ENCODE data around the gene CBFA2T2. TPM values are rescaled to one million over a fixed set of nuclear protein-coding genes. Genes with fewer than 3 reads are reported as not detected.
A peak's percentile ranks its signal among the peaks of the same experiment; 100 is the strongest.
"Not testable (repeated sequence)": the region's sequence is repeated elsewhere in the genome, so short reads cannot be mapped to it uniquely, and the experiment has no call there.

The CBFA2T2 gene
- total RNA-seq, result 9.1 TPM
- long read RNA-seq, transcript CBFA2T2-201 (11 exons, 2,864 nt), result major isoform, 6 of 14 reads
- long read RNA-seq, partial matches to known transcripts, result 3 of 14 reads
- long read RNA-seq, other reads (novel, unspliced or antisense), result 5 of 14 reads

GRCh38 chr20:33490023-33490933 is at the start of gene CBFA2T2:
Gene CBFA2T2 (plus strand): TSS chr20:33490096. CDS start chr20:33490268, 172 bp downstream.
- DNase-seq (no peak), ATAC-seq (ENCODE audit: poor library complexity) (peak; percentile 60)
- intact Hi-C loops (cut with DNase I), result no loop called here

GRCh38 chr20:33440562-33440961 is 49.3 kb upstream of the CBFA2T2 start:
- intact Hi-C loops (cut with DNase I); ATAC-seq (ENCODE audit: poor library complexity); DNase-seq: not testable (repeated sequence)

GRCh38 chr20:33441142-33441955 is 48.5 kb upstream of the CBFA2T2 start:
- peak; percentile 5 for ATAC-seq (ENCODE audit: poor library complexity)
- no peak for DNase-seq
- intact Hi-C loops (cut with DNase I), result no loop called here

GRCh38 chr20:33442136-33443005 is 47.5 kb upstream of the CBFA2T2 start:
- peak; percentile 1 for ATAC-seq (ENCODE audit: poor library complexity)
- intact Hi-C loops (cut with DNase I), result no loop called here

GRCh38 chr20:33443006-33443511 is 46.8 kb upstream of the CBFA2T2 start:
- intact Hi-C loops (cut with DNase I), result no loop called here
- DNase-seq (peak; percentile 62), ATAC-seq (ENCODE audit: poor library complexity) (no peak)

More at GRCh38 chr20:33442136-33443005, 47.5 kb upstream of the CBFA2T2 start:
- no peak for DNase-seq

- ATAC-seq (ENCODE audit: poor library complexity) (peak; percentile 90), DNase-seq (peak; percentile 98)
- intact Hi-C loops (cut with DNase I), result no loop called here
Measured at GRCh38 chr20:33443512-33444239, 46.2 kb upstream of the CBFA2T2 start, which contains the start of gene SNTA1. Gene SNTA1 (minus strand): TSS chr20:33443763. CDS start chr20:33443620, 143 bp downstream.

- ATAC-seq (ENCODE audit: poor library complexity), result peak; percentile 31
- intact Hi-C loops (cut with DNase I), result no loop called here
- no peak for DNase-seq
Measured at GRCh38 chr20:33444797-33445560, 44.9 kb upstream of the CBFA2T2 start.

GRCh38 chr20:33445881-33446625 is 43.8 kb upstream of the CBFA2T2 start:
- intact Hi-C loops (cut with DNase I), result no loop called here
- ATAC-seq (ENCODE audit: poor library complexity) (no peak), DNase-seq (no peak)

GRCh38 chr20:33450867-33451266 is 39.0 kb upstream of the CBFA2T2 start:
- DNase-seq (no peak), ATAC-seq (ENCODE audit: poor library complexity) (no peak)
- intact Hi-C loops (cut with DNase I), result loop anchor here (10.0 kb wide), 1 partner anchor 284 kb away; the partner anchor contains the start of gene ZNF341

- ATAC-seq (ENCODE audit: poor library complexity) (peak; percentile 95), DNase-seq (peak; percentile 88)
- intact Hi-C loops (cut with DNase I), result loop anchor here (10.0 kb wide), 1 partner anchor 278 kb away; the partner anchor contains the start of gene ZNF341
Measured at GRCh38 chr20:33456916-33457642, 32.8 kb upstream of the CBFA2T2 start.

GRCh38 chr20:33459599-33459998 is 30.3 kb upstream of the CBFA2T2 start:
- ATAC-seq (ENCODE audit: poor library complexity) (no peak), DNase-seq (no peak)
- intact Hi-C loops (cut with DNase I), result loop anchor here (10.0 kb wide), 1 partner anchor 275 kb away; the partner anchor contains the start of gene ZNF341

- no peak for DNase-seq
- ATAC-seq (ENCODE audit: poor library complexity), result no peak
- intact Hi-C loops (cut with DNase I), result loop anchor here (5.0 kb wide), 1 partner anchor 192 kb away; no protein-coding TSS in a partner anchor
Measured at GRCh38 chr20:33460711-33461110, 29.2 kb upstream of the CBFA2T2 start.

- DNase-seq, result peak; percentile 52
- peak; percentile 88 for ATAC-seq (ENCODE audit: poor library complexity)
- intact Hi-C loops (cut with DNase I), result loop anchor here (5.0 kb wide), 1 partner anchor 189 kb away; no protein-coding TSS in a partner anchor
Measured at GRCh38 chr20:33463332-33464101, 26.4 kb upstream of the CBFA2T2 start.

- DNase-seq; ATAC-seq (ENCODE audit: poor library complexity): not testable (repeated sequence)
- intact Hi-C loops (cut with DNase I), result loop anchor here (5.0 kb wide), 1 partner anchor 188 kb away; no protein-coding TSS in a partner anchor
Measured at GRCh38 chr20:33464759-33465158, 25.1 kb upstream of the CBFA2T2 start.

All from Right ventricle myocardium superior (tissue), 1 donor.